ENCODE results near the gene MAN1C1.
"Not testable (repeated sequence)": the region's sequence is repeated elsewhere in the genome, so short reads cannot be mapped to it uniquely, and the experiment has no call there.

Gene MAN1C1

GRCh38 chr1:25588224-25588623 lies 28.4 kb upstream of the MAN1C1 start:
- not testable (repeated sequence) for H3K4me1 ChIP-seq (ENCODE audit: control insufficient read depth, insufficient read depth, low read length); H3K4me3 ChIP-seq (ENCODE audit: low read length); H3K27me3 ChIP-seq (ENCODE audit: control insufficient read depth, insufficient read depth, low read length); H3K9me3 ChIP-seq (replicated peaks; ENCODE audit: low read length); H3K4me2 ChIP-seq (ENCODE audit: low read length); H3K36me3 ChIP-seq (ENCODE audit: insufficient read depth, low read length); H3K9ac ChIP-seq (ENCODE audit: low read depth, low read length)

- H3K27me3 ChIP-seq (ENCODE audit: control insufficient read depth, insufficient read depth, low read length): not testable (repeated sequence)
These were observed 27.8 kb upstream of the MAN1C1 start for GRCh38 chr1:25588786-25589185.

GRCh38 chr1:25590096-25590824 lies 26.3 kb upstream of the MAN1C1 start:
- Histone ChIP-seq H3K9me3 (replicated peaks; ENCODE audit: low read length) (no peaks in the 10 kb centered on the region), H3K9ac (ENCODE audit: low read depth, low read length) (no peak overlapping the region), H3K4me2 (ENCODE audit: low read length) (no peak overlapping the region), H3K4me1 (ENCODE audit: control insufficient read depth, insufficient read depth, low read length) (no peaks in the 10 kb centered on the region), H3K36me3 (ENCODE audit: insufficient read depth, low read length) (no peaks in the 10 kb centered on the region), H3K4me3 (ENCODE audit: low read length) (no peak overlapping the region), H3K27me3 (ENCODE audit: control insufficient read depth, insufficient read depth, low read length) (peaks cover 16% of the 10 kb centered on the region)

More at GRCh38 chr1:25588786-25589185, 27.8 kb upstream of the MAN1C1 start:
- not testable (repeated sequence) for H3K9me3 ChIP-seq (replicated peaks; ENCODE audit: low read length); H3K9ac ChIP-seq (ENCODE audit: low read depth, low read length); H3K4me2 ChIP-seq (ENCODE audit: low read length); H3K4me1 ChIP-seq (ENCODE audit: control insufficient read depth, insufficient read depth, low read length); H3K4me3 ChIP-seq (ENCODE audit: low read length); H3K36me3 ChIP-seq (ENCODE audit: insufficient read depth, low read length)

- Histone ChIP-seq H3K4me2 (ENCODE audit: low read length) (no peak overlapping the region), H3K4me3 (ENCODE audit: low read length) (no peak overlapping the region), H3K9me3 (replicated peaks; ENCODE audit: low read length) (peaks cover 2% of the 10 kb centered on the region), H3K27me3 (ENCODE audit: control insufficient read depth, insufficient read depth, low read length) (peaks cover 32% of the 10 kb centered on the region), H3K36me3 (ENCODE audit: insufficient read depth, low read length) (no peaks in the 10 kb centered on the region), H3K4me1 (ENCODE audit: control insufficient read depth, insufficient read depth, low read length) (no peaks in the 10 kb centered on the region), H3K9ac (ENCODE audit: low read depth, low read length) (no peak overlapping the region)
These were observed 22.7 kb upstream of the MAN1C1 start for GRCh38 chr1:25593861-25594260.

GRCh38 chr1:25594971-25595370 lies 21.6 kb upstream of the MAN1C1 start:
- H3K27me3 ChIP-seq (ENCODE audit: control insufficient read depth, insufficient read depth, low read length): peaks cover 36% of the 10 kb centered on the region
- H3K4me1 ChIP-seq (ENCODE audit: control insufficient read depth, insufficient read depth, low read length): no peaks in the 10 kb centered on the region
- no peaks in the 10 kb centered on the region for H3K36me3 ChIP-seq (ENCODE audit: insufficient read depth, low read length)
- no peak overlapping the region for H3K9ac ChIP-seq (ENCODE audit: low read depth, low read length)
- H3K4me3 ChIP-seq (ENCODE audit: low read length): no peak overlapping the region
- no peak overlapping the region for H3K4me2 ChIP-seq (ENCODE audit: low read length)
- H3K9me3 ChIP-seq (replicated peaks; ENCODE audit: low read length): peaks cover 5% of the 10 kb centered on the region

- not testable (repeated sequence) for H3K4me2 ChIP-seq (ENCODE audit: low read length); H3K9ac ChIP-seq (ENCODE audit: low read depth, low read length); H3K9me3 ChIP-seq (replicated peaks; ENCODE audit: low read length); H3K4me3 ChIP-seq (ENCODE audit: low read length); H3K36me3 ChIP-seq (ENCODE audit: insufficient read depth, low read length); H3K4me1 ChIP-seq (ENCODE audit: control insufficient read depth, insufficient read depth, low read length)
- peaks cover 41% of the 10 kb centered on the region for H3K27me3 ChIP-seq (ENCODE audit: control insufficient read depth, insufficient read depth, low read length)
These were observed 19.9 kb upstream of the MAN1C1 start for GRCh38 chr1:25596641-25597040.

- Histone ChIP-seq H3K36me3 (ENCODE audit: insufficient read depth, low read length) (no peaks in the 10 kb centered on the region), H3K9me3 (replicated peaks; ENCODE audit: low read length) (peaks cover 5% of the 10 kb centered on the region), H3K4me3 (ENCODE audit: low read length) (no peak overlapping the region), H3K27me3 (ENCODE audit: control insufficient read depth, insufficient read depth, low read length) (peaks cover 41% of the 10 kb centered on the region), H3K4me2 (ENCODE audit: low read length) (no peak overlapping the region), H3K9ac (ENCODE audit: low read depth, low read length) (no peak overlapping the region), H3K4me1 (ENCODE audit: control insufficient read depth, insufficient read depth, low read length) (no peaks in the 10 kb centered on the region)
These were observed 17.7 kb upstream of the MAN1C1 start for GRCh38 chr1:25598879-25599278.

GRCh38 chr1:25599969-25600610 lies 16.5 kb upstream of the MAN1C1 start:
- Histone ChIP-seq H3K9me3 (replicated peaks; ENCODE audit: low read length) (peaks cover 5% of the 10 kb centered on the region), H3K9ac (ENCODE audit: low read depth, low read length) (no peak overlapping the region)

GRCh38 chr1:25600971-25601699 lies 15.5 kb upstream of the MAN1C1 start:
- H3K4me2 ChIP-seq (ENCODE audit: low read length); H3K4me3 ChIP-seq (ENCODE audit: low read length); H3K9me3 ChIP-seq (replicated peaks; ENCODE audit: low read length); H3K4me1 ChIP-seq (ENCODE audit: control insufficient read depth, insufficient read depth, low read length); H3K9ac ChIP-seq (ENCODE audit: low read depth, low read length); H3K36me3 ChIP-seq (ENCODE audit: insufficient read depth, low read length): not testable (repeated sequence)
- H3K27me3 ChIP-seq (ENCODE audit: control insufficient read depth, insufficient read depth, low read length): peaks cover 40% of the 10 kb centered on the region

More at GRCh38 chr1:25599969-25600610, 16.5 kb upstream of the MAN1C1 start:
- H3K4me3 ChIP-seq (ENCODE audit: low read length): no peak overlapping the region
- peaks cover 38% of the 10 kb centered on the region for H3K27me3 ChIP-seq (ENCODE audit: control insufficient read depth, insufficient read depth, low read length)
- H3K4me2 ChIP-seq (ENCODE audit: low read length): no peak overlapping the region
- H3K4me1 ChIP-seq (ENCODE audit: control insufficient read depth, insufficient read depth, low read length): no peaks in the 10 kb centered on the region
- no peaks in the 10 kb centered on the region for H3K36me3 ChIP-seq (ENCODE audit: insufficient read depth, low read length)

- peaks cover 43% of the 10 kb centered on the region for H3K27me3 ChIP-seq (ENCODE audit: control insufficient read depth, insufficient read depth, low read length)
- not testable (repeated sequence) for H3K4me3 ChIP-seq (ENCODE audit: low read length)
These were observed 12.6 kb upstream of the MAN1C1 start for GRCh38 chr1:25603779-25604538.

GRCh38 chr1:25607123-25607522 lies 9.5 kb upstream of the MAN1C1 start:
- Histone ChIP-seq H3K4me1 (ENCODE audit: control insufficient read depth, insufficient read depth, low read length) (no peaks in the 10 kb centered on the region), H3K27me3 (ENCODE audit: control insufficient read depth, insufficient read depth, low read length) (peaks cover 61% of the 10 kb centered on the region), H3K9ac (ENCODE audit: low read depth, low read length) (no peak overlapping the region), H3K4me3 (ENCODE audit: low read length) (no peak overlapping the region), H3K9me3 (replicated peaks; ENCODE audit: low read length) (no peaks in the 10 kb centered on the region), H3K4me2 (ENCODE audit: low read length) (no peak overlapping the region), H3K36me3 (ENCODE audit: insufficient read depth, low read length) (no peaks in the 10 kb centered on the region)

More at GRCh38 chr1:25603779-25604538, 12.6 kb upstream of the MAN1C1 start:
- not testable (repeated sequence) for H3K36me3 ChIP-seq (ENCODE audit: insufficient read depth, low read length); H3K9me3 ChIP-seq (replicated peaks; ENCODE audit: low read length); H3K9ac ChIP-seq (ENCODE audit: low read depth, low read length); H3K4me1 ChIP-seq (ENCODE audit: control insufficient read depth, insufficient read depth, low read length); H3K4me2 ChIP-seq (ENCODE audit: low read length)
